BJ (cell line): Measurements from ENCODE around the gene SPSB4. TPM values are rescaled to one million over a fixed set of nuclear protein-coding genes. Genes with fewer than 3 reads are reported as not detected.

ENCODE experiments used
- CTCF ChIA-PET: fragments of 350-600 bp; formaldehyde crosslinking; extraction: SDS; loops from one replicate; lab custom pipeline; 2021; ENCODE audit warnings: antibody characterized with exemption, inconsistent platforms; lab: Yijun Ruan, JAX
- POLR2A ChIA-PET: fragments of 300-600 bp; sonication (Branson Sonifier 250); formaldehyde crosslinking; extraction: SDS; loops from one replicate; lab custom pipeline; 2021; ENCODE audit warnings: antibody characterized with exemption; lab: Charles Lee
- DNase-seq: peaks from one replicate; pipeline ENCODE4 v3.0.0-alpha.2; 2011; ENCODE audit warnings: low read depth
- H3K27me3 ChIP-seq: 2 replicates; pipeline ENCODE4 v1.6.0; 2011; ENCODE audit warnings: low read length; ENCODE audit not compliant: control insufficient read depth, insufficient read depth
- H3K36me3 ChIP-seq: 2 replicates; pipeline ENCODE4 v1.5.1; 2011; ENCODE audit warnings: low read length; ENCODE audit not compliant: control insufficient read depth, insufficient read depth
- H3K4me3 ChIP-seq: 2 replicates; pipeline ENCODE4 v1.5.1; 2011; ENCODE audit warnings: low read depth, mild to moderate bottlenecking, control low read depth, low read length
- CTCF ChIP-seq: IDR thresholded peaks from 2 replicates; pipeline ENCODE4 v1.5.1; 2011; ENCODE audit warnings: low read depth, mild to moderate bottlenecking, control low read depth, inconsistent platforms, low read length, moderate library complexity; ENCODE audit not compliant: insufficient read depth
- polyA plus RNA-seq: library from polyadenylated mRNA; depleted of rRNA; stranded (reverse); fragments of >200 nt; gene quantifications from 2 replicates; pipeline ENCODE4 v1.2.3, GENCODE V29; 2011

SPSB4 gene
- polyA plus RNA-seq, 1 experiment: not detected

- no peaks in the 10 kb centered on the region for H3K36me3 ChIP-seq
- no peak for TF ChIP-seq CTCF
- peaks cover 10% of the 10 kb centered on the region for H3K27me3 ChIP-seq
- no peak for DNase-seq
- no peak overlapping the region for H3K4me3 ChIP-seq
- POLR2A ChIA-PET: no interaction called here
- CTCF ChIA-PET: no interaction called here
Observed at GRCh38 chr3:141092663-141093062, 41.5 kb downstream of the SPSB4 start.

GRCh38 chr3:141093397-141093796, 42.2 kb downstream of the SPSB4 start:
- DNase-seq: no peak
- Histone ChIP-seq H3K4me3 (no peak overlapping the region), H3K36me3 (no peaks in the 10 kb centered on the region), H3K27me3 (peaks cover 10% of the 10 kb centered on the region)
- ChIA-PET CTCF (no interaction called here), POLR2A (no interaction called here)
- no peak for TF ChIP-seq CTCF

- ChIA-PET POLR2A (no interaction called here), CTCF (interaction anchor here (0.6 to 2.4 kb wide), 3 partner anchors 12 to 348 kb away, joined by 3 to 8 read pairs (median 3); no protein-coding TSS in a partner anchor)
- Histone ChIP-seq H3K4me3 (no peak overlapping the region), H3K27me3 (peaks cover 10% of the 10 kb centered on the region), H3K36me3 (no peaks in the 10 kb centered on the region)
- no peak for DNase-seq
- TF ChIP-seq CTCF: no peak
Observed at GRCh38 chr3:141093971-141094684, 43.0 kb downstream of the SPSB4 start.

- Histone ChIP-seq H3K27me3 (peaks cover 8% of the 10 kb centered on the region), H3K4me3 (no peak overlapping the region; the same call in 1 of the 2 replicates), H3K36me3 (no peaks in the 10 kb centered on the region)
- POLR2A ChIA-PET: no interaction called here
- DNase-seq: no peak
- CTCF ChIA-PET: interaction anchor here (1.0 to 2.4 kb wide), 2 partner anchors 10 to 11 kb away, joined by 3 to 8 read pairs; no protein-coding TSS in a partner anchor
- no peak for TF ChIP-seq CTCF
Observed at GRCh38 chr3:141094790-141095545, 43.8 kb downstream of the SPSB4 start.

- CTCF ChIA-PET: interaction anchor here (1.0 to 2.4 kb wide), 2 partner anchors 10 to 11 kb away, joined by 3 to 8 read pairs; no protein-coding TSS in a partner anchor
- no peak for TF ChIP-seq CTCF
- POLR2A ChIA-PET: no interaction called here
- Histone ChIP-seq H3K36me3 (no peaks in the 10 kb centered on the region), H3K27me3 (peaks cover 8% of the 10 kb centered on the region), H3K4me3 (no peak overlapping the region)
- DNase-seq: no peak
Observed at GRCh38 chr3:141095546-141095937, 44.4 kb downstream of the SPSB4 start.
